ENCODE data around the gene CST7. TPM values are rescaled to one million over a fixed set of nuclear protein-coding genes. Genes with fewer than 3 reads are reported as not detected.

Gene CST7
- total RNA-seq, 1 donor from 2014 or later, result not detected

- H3K36me3 Mint-ChIP-seq (ENCODE audit: low read depth), result peaks cover 11% of the 10 kb centered on the region
- H3K9me3 Mint-ChIP-seq, result no peaks in the 10 kb centered on the region
- no peaks in the 10 kb centered on the region for H3K4me1 Mint-ChIP-seq
- H3K27me3 Mint-ChIP-seq (ENCODE audit: low read depth), result no peaks in the 10 kb centered on the region
- no peak for TF ChIP-seq CTCF (conservative IDR thresholded peaks at IDR 0.05)
- no peak overlapping the region for H3K4me3 Mint-ChIP-seq
- DNase-seq (ENCODE audit: low read depth, low spot score), result no peak
- H3K27ac Mint-ChIP-seq (ENCODE audit: unreplicated experiment), result peak overlapping the region; percentile 27
Observed at GRCh38 chr20:24958506-24959385, 9.7 kb downstream of the CST7 start.

GRCh38 chr20:24959591-24960301 is 10.7 kb downstream of the CST7 start:
- Mint-ChIP-seq H3K27ac (ENCODE audit: unreplicated experiment) (peak overlapping the region; percentile 57), H3K9me3 (no peaks in the 10 kb centered on the region), H3K4me1 (no peaks in the 10 kb centered on the region), H3K27me3 (ENCODE audit: low read depth) (no peaks in the 10 kb centered on the region), H3K36me3 (ENCODE audit: low read depth) (peaks cover 14% of the 10 kb centered on the region), H3K4me3 (no peak overlapping the region)
- no peak for DNase-seq (ENCODE audit: low read depth, low spot score)
- no peak for TF ChIP-seq CTCF (conservative IDR thresholded peaks at IDR 0.05)

GRCh38 chr20:24960302-24960801 is 11.3 kb downstream of the CST7 start:
- no peaks in the 10 kb centered on the region for H3K9me3 Mint-ChIP-seq
- peaks cover 14% of the 10 kb centered on the region for H3K36me3 Mint-ChIP-seq (ENCODE audit: low read depth)
- H3K27me3 Mint-ChIP-seq (ENCODE audit: low read depth), result no peaks in the 10 kb centered on the region
- no peak for DNase-seq (ENCODE audit: low read depth, low spot score)
- no peak overlapping the region for H3K4me3 Mint-ChIP-seq
- TF ChIP-seq CTCF (conservative IDR thresholded peaks at IDR 0.05), result no peak
- no peak overlapping the region for H3K27ac Mint-ChIP-seq (ENCODE audit: unreplicated experiment)
- H3K4me1 Mint-ChIP-seq, result no peaks in the 10 kb centered on the region

GRCh38 chr20:24960861-24961260 is 11.8 kb downstream of the CST7 start:
- no peaks in the 10 kb centered on the region for H3K4me1 Mint-ChIP-seq
- DNase-seq (ENCODE audit: low read depth, low spot score), result no peak
- H3K27ac Mint-ChIP-seq (ENCODE audit: unreplicated experiment), result no peak overlapping the region
- no peak overlapping the region for H3K4me3 Mint-ChIP-seq
- TF ChIP-seq CTCF (conservative IDR thresholded peaks at IDR 0.05), result no peak
- no peaks in the 10 kb centered on the region for H3K27me3 Mint-ChIP-seq (ENCODE audit: low read depth)
- no peaks in the 10 kb centered on the region for H3K9me3 Mint-ChIP-seq
- H3K36me3 Mint-ChIP-seq (ENCODE audit: low read depth), result peaks cover 14% of the 10 kb centered on the region

GRCh38 chr20:24961384-24962181 is 12.5 kb downstream of the CST7 start:
- DNase-seq (ENCODE audit: low read depth, low spot score), result no peak
- Mint-ChIP-seq H3K27me3 (ENCODE audit: low read depth) (no peaks in the 10 kb centered on the region), H3K4me1 (no peaks in the 10 kb centered on the region), H3K4me3 (no peak overlapping the region), H3K27ac (ENCODE audit: unreplicated experiment) (no peak overlapping the region), H3K36me3 (ENCODE audit: low read depth) (peaks cover 14% of the 10 kb centered on the region), H3K9me3 (no peaks in the 10 kb centered on the region)
- TF ChIP-seq CTCF (conservative IDR thresholded peaks at IDR 0.05), result no peak
